HepG2 (cell line): ENCODE results near the gene NRDE2. TPM values are rescaled to one million over a fixed set of nuclear protein-coding genes. Genes with fewer than 3 reads are reported as not detected.

Source experiments
- ARID5B ChIP-seq: IDR thresholded peaks from 2 replicates; pipeline ENCODE4 v1.4.0; 2020; ENCODE audit warnings: mild to moderate bottlenecking, missing genetic modification reagents
- ARNT2 ChIP-seq: sonication (generic); formaldehyde crosslinking; IDR thresholded peaks from 2 replicates; pipeline ENCODE4 v1.8.0; 2022; ENCODE audit warnings: mild to moderate bottlenecking, low read depth, missing genetic modification reagents, moderate library complexity
- BHLHE40 ChIP-seq: IDR thresholded peaks from 2 replicates; pipeline ENCODE4 v1.6.1; 2011; ENCODE audit warnings: low read length, improper control_type of control experiment
- CBFB ChIP-seq: sonication (generic); formaldehyde crosslinking; IDR thresholded peaks from 2 replicates; pipeline ENCODE4 v1.4.0; 2020; ENCODE audit warnings: missing genetic modification reagents
- GLI4 ChIP-seq: sonication (generic); formaldehyde crosslinking; IDR thresholded peaks from 2 replicates; pipeline ENCODE4 v1.5.1; 2020; ENCODE audit warnings: missing genetic modification reagents, mild to moderate bottlenecking, moderate library complexity, borderline replicate concordance
- MEIS2 ChIP-seq: sonication (generic); formaldehyde crosslinking; IDR thresholded peaks from 2 replicates; pipeline ENCODE4 v1.9.0; 2021; ENCODE audit warnings: mild to moderate bottlenecking, missing genetic modification reagents
- NFAT5 ChIP-seq: sonication (generic); formaldehyde crosslinking; IDR thresholded peaks from 2 replicates; pipeline ENCODE4 v1.4.0; 2020; ENCODE audit warnings: missing genetic modification reagents
- RXRA ChIP-seq: sonication (generic); formaldehyde crosslinking; IDR thresholded peaks from 2 replicates; pipeline ENCODE4 v1.5.1; 2020; ENCODE audit warnings: missing genetic modification reagents
- SNAI1 ChIP-seq: sonication (generic); formaldehyde crosslinking; IDR thresholded peaks from 2 replicates; pipeline ENCODE4 v1.5.0; 2020; ENCODE audit warnings: mild to moderate bottlenecking, missing genetic modification reagents, borderline replicate concordance
- SUZ12 ChIP-seq: fragments of 150-350 bp; IDR thresholded peaks from 2 replicates; pipeline ENCODE4 v1.6.1; 2014; ENCODE audit warnings: low read depth, low read length
- ZNF274 ChIP-seq: sonication (generic); formaldehyde crosslinking; IDR thresholded peaks from 2 replicates; pipeline ENCODE4 v1.5.1; 2020; ENCODE audit warnings: mild to moderate bottlenecking, missing genetic modification reagents
- ZNF280B ChIP-seq: sonication (generic); formaldehyde crosslinking; IDR thresholded peaks from 2 replicates; pipeline ENCODE4 v1.5.0; 2020; ENCODE audit warnings: missing genetic modification reagents, mild to moderate bottlenecking, borderline replicate concordance
- ZNF337 ChIP-seq: sonication (generic); formaldehyde crosslinking; IDR thresholded peaks from 2 replicates; pipeline ENCODE4 v1.5.1; 2020; ENCODE audit warnings: missing genetic modification reagents, low read depth, mild to moderate bottlenecking, borderline replicate concordance
- ZNF383 ChIP-seq: sonication (generic); formaldehyde crosslinking; IDR thresholded peaks from 2 replicates; pipeline ENCODE4 v1.4.0; 2020; ENCODE audit warnings: missing genetic modification reagents, mild to moderate bottlenecking, borderline replicate concordance
- polyA plus RNA-seq, 8 experiments: library from polyadenylated mRNA; depleted of rRNA in 3 of 8; stranded (reverse) in 7 of 8; unstranded in 1 of 8; fragments of >200 nt; fragmentation: Illumina TruSeq in 4 of 8; extraction: Trizol in 4 of 8; gene quantifications; 2 replicates each; pipeline versions ENCODE4 v1.2.1 to v1.2.3, GENCODE V29; 2011 to 2016; ENCODE audit warnings: low read depth in 4 of 8, missing spikeins in 1 of 8, mixed read lengths in 1 of 8; ENCODE audit not compliant: insufficient read depth in 1 of 8
- total RNA-seq, 5 experiments: library from RNA; depleted of rRNA; stranded (reverse); fragments of >200 nt; fragmentation: Illumina TruSeq; extraction: Trizol; gene quantifications; 2 replicates each; pipeline ENCODE4 v1.2.3, GENCODE V29; 2016; ENCODE audit warnings: low read depth in 1 of 5

Gene NRDE2
- total and polyA plus RNA-seq, 2 of the 13 experiments (the other 11 are each of a cell fraction or from before 2014, with no cell fraction given): 5.6 to 12.5 TPM

- TF ChIP-seq ARID5B (CRISPR knock-in tag) (peak; percentile 14; the same call in 1 of the 2 replicates), MEIS2 (0 out of 2 replicates have a peak, but pooled peaks have one; percentile 13), ZNF280B (CRISPR knock-in tag) (no peak; the same call in 1 of the 2 replicates), RXRA (CRISPR knock-in tag) (peak; percentile 73), GLI4 (peak; percentile 56; the same call in 1 of the 2 replicates), ZNF383 (no peak), ZNF337 (CRISPR knock-in tag) (0 out of 2 replicates have a peak, but pooled peaks have one; percentile 56), SUZ12 (peak; percentile 55; the same call in 1 of the 2 replicates), NFAT5 (peak; percentile 61; the same call in 1 of the 2 replicates), CBFB (CRISPR knock-in tag) (0 out of 2 replicates have a peak, but pooled peaks have one; percentile 43), BHLHE40 (no peak), ARNT2 (CRISPR knock-in tag) (no peak), ZNF274 (peak; percentile 66; the same call in 1 of the 2 replicates), SNAI1 (CRISPR knock-in tag) (no peak)
Measured at GRCh38 chr14:90331497-90332270, at the start of gene NRDE2 (continued).
